ENCODE data around the gene LDLRAD4. TPM values are rescaled to one million over a fixed set of nuclear protein-coding genes. Genes with fewer than 3 reads are reported as not detected.
A peak's percentile ranks its signal among the peaks of the same experiment; 100 is the strongest.

LDLRAD4 gene
- total RNA-seq, 1 donor from 2014 or later, result 1.4 TPM

DNA sequence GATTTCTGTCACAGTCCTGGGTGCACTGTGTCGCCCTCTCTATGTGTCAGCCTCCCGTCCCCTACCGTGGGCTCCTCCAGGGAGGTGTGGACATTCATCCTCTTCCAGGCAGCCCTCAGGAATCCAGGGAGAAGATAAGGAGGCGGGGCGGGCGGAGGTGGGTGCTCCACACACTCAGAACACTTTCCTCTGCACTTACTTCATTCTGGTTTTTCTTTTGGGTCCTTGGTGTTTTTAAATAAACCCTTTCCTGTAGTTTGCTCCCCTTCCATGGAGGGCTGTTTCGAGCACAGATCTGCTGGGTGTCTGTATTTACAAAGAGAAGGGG, 323.9 kb downstream of the LDLRAD4 start:
- no peak overlapping the region for H3K27ac Mint-ChIP-seq (ENCODE audit: unreplicated experiment)
- TF ChIP-seq, protein P1, sequence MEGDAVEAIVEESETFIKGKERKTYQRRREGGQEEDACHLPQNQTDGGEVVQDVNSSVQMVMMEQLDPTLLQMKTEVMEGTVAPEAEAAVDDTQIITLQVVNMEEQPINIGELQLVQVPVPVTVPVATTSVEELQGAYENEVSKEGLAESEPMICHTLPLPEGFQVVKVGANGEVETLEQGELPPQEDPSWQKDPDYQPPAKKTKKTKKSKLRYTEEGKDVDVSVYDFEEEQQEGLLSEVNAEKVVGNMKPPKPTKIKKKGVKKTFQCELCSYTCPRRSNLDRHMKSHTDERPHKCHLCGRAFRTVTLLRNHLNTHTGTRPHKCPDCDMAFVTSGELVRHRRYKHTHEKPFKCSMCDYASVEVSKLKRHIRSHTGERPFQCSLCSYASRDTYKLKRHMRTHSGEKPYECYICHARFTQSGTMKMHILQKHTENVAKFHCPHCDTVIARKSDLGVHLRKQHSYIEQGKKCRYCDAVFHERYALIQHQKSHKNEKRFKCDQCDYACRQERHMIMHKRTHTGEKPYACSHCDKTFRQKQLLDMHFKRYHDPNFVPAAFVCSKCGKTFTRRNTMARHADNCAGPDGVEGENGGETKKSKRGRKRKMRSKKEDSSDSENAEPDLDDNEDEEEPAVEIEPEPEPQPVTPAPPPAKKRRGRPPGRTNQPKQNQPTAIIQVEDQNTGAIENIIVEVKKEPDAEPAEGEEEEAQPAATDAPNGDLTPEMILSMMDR (conservative IDR thresholded peaks at IDR 0.05), result no peak
- DNase-seq (ENCODE audit: low read depth, low spot score), result no peak
- H3K27me3 Mint-ChIP-seq (ENCODE audit: low read depth), result no peaks in the 10 kb centered on the region
- no peak overlapping the region for H3K4me3 Mint-ChIP-seq
- no peaks in the 10 kb centered on the region for H3K4me1 Mint-ChIP-seq
- no peaks in the 10 kb centered on the region for H3K9me3 Mint-ChIP-seq
- H3K36me3 Mint-ChIP-seq (ENCODE audit: low read depth), result no peaks in the 10 kb centered on the region

DNA sequence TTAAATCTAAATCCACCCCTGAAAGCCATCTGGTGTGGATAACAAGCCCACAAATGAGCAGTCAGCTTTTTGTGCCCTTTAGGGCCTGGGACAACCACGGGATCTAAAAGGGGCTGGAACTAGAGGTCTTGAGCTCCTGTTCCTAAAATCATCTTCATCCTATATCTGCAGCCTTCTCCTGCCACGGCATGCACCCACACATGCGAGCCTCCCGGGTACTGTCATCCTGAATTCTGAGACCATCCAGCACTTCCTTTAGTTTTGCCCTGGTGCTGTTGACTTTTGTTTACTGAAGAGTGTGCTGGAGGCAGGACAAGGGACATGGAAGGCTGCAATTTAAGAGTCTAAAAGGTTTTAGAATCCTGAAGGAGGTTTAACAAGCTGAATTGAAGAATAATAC, 324.6 kb downstream of the LDLRAD4 start:
- DNase-seq (ENCODE audit: low read depth, low spot score), result no peak
- no peaks in the 10 kb centered on the region for H3K36me3 Mint-ChIP-seq (ENCODE audit: low read depth)
- TF ChIP-seq, protein P1 (conservative IDR thresholded peaks at IDR 0.05), result no peak
- H3K4me1 Mint-ChIP-seq, result no peaks in the 10 kb centered on the region
- no peak overlapping the region for H3K4me3 Mint-ChIP-seq
- H3K27me3 Mint-ChIP-seq (ENCODE audit: low read depth), result no peaks in the 10 kb centered on the region
- H3K27ac Mint-ChIP-seq (ENCODE audit: unreplicated experiment), result peak overlapping the region; percentile 5
- no peaks in the 10 kb centered on the region for H3K9me3 Mint-ChIP-seq

DNA sequence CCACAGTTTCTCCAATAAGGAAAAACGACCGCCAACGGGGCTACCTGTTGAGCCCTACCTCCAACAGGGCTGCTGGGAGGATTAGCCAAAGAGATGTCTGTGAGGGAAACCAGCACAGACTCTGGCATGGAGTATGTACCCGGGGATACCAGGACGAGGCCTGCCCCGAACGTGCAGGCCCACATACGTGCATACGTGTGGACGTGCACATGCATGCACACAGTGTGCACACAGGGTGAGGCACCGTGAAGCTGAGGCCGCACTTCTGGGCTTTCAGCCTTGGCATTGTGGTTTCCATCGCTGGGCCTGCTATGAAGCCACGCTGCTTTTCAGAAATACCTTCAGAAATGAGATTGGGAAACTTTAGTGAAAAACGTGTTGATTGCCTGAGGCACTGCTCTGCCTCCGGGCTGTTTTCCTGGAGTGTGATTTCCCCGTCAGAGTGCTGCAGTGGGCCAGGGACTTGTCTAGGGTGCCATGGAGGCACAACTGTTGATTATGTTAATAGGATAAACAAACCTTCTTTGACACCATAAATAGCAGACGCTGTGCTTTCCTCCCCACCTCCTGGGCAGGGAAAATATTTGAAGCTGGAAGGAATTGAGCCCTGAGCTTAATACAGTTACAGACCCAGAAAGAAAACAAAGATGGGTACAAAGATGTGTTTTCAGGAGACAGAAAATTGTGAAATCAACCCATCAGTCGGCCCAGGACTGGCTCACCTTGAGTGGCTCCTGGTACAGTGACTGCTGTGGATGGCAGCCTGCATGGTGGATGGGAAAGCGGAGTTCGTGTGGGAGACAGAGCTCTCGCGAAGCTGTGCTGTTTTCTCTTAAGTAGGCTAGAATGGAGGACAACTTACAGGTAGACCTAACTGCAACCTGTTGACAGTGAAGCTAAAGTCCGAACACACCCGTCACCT, 325.5 kb downstream of the LDLRAD4 start:
- H3K4me1 Mint-ChIP-seq, result no peaks in the 10 kb centered on the region
- no peaks in the 10 kb centered on the region for H3K27me3 Mint-ChIP-seq (ENCODE audit: low read depth)
- H3K27ac Mint-ChIP-seq (ENCODE audit: unreplicated experiment), result peak overlapping the region; percentile 57
- DNase-seq (ENCODE audit: low read depth, low spot score), result no peak
- H3K9me3 Mint-ChIP-seq, result no peaks in the 10 kb centered on the region
- TF ChIP-seq, protein P1 (conservative IDR thresholded peaks at IDR 0.05), result no peak
- no peak overlapping the region for H3K4me3 Mint-ChIP-seq
- H3K36me3 Mint-ChIP-seq (ENCODE audit: low read depth), result no peaks in the 10 kb centered on the region

DNA sequence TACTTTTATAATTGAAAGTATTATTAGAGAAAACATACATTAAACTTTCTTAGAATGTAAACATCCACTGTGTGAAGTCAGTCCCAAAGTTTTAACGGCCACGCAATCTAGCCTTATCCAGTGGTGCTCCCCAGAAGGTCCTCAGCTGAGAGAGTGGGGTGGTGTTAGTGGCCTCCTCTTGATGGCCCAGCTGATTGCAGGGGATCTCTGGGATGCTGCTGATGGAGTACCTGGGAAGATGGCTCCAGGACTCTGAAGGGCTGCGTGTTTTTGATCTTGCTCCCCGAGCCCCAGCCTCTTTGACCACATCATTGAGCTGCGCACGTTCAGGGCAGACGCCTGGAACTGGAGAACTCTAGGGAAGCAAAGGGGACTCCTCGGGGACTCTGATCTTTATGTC, 326.4 kb downstream of the LDLRAD4 start:
- DNase-seq (ENCODE audit: low read depth, low spot score), result no peak

DNA sequence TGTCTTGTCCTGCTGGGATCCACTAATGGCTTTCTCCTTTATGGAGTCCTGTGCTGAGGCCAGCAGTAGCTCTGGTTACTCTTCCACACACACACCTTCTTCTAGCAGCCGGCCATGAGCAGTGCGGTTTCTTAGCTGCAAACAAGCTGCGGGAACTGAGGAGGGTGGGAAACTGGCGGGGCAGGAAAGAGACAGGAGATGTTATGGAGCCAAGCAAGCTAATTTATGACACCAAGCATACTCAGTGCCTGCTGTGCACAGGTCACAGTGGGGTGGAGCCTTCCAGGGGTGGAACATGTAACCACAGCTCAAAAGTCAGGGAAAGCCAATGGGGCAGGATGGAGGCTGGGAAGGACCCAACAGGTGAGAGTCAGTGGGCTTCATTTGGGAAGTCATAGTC, 327.0 kb downstream of the LDLRAD4 start:
- Mint-ChIP-seq H3K4me1 (no peaks in the 10 kb centered on the region), H3K36me3 (ENCODE audit: low read depth) (no peaks in the 10 kb centered on the region), H3K27me3 (ENCODE audit: low read depth) (no peaks in the 10 kb centered on the region), H3K9me3 (no peaks in the 10 kb centered on the region), H3K27ac (ENCODE audit: unreplicated experiment) (no peak overlapping the region), H3K4me3 (no peak overlapping the region)
- TF ChIP-seq, protein P1 (conservative IDR thresholded peaks at IDR 0.05), result no peak
- no peak for DNase-seq (ENCODE audit: low read depth, low spot score)

More for the DNA sequence above, 326.4 kb downstream of the LDLRAD4 start:
- Mint-ChIP-seq H3K9me3 (no peaks in the 10 kb centered on the region), H3K27ac (ENCODE audit: unreplicated experiment) (no peak overlapping the region), H3K4me1 (no peaks in the 10 kb centered on the region), H3K27me3 (ENCODE audit: low read depth) (no peaks in the 10 kb centered on the region), H3K36me3 (ENCODE audit: low read depth) (no peaks in the 10 kb centered on the region), H3K4me3 (no peak overlapping the region)
- TF ChIP-seq, protein P1 (conservative IDR thresholded peaks at IDR 0.05), result no peak

Data from neural crest cell (in vitro differentiated cells).